HG03565 (cell line): ENCODE data around the gene MLF2.
A peak's percentile ranks its signal among the peaks of the same experiment; 100 is the strongest.

ENCODE experiments used
- ATAC-seq: cut with Tn5 transposase; IDR thresholded peaks from one replicate; pipeline ENCODE4 v1.9.1; 2021; ENCODE audit warnings: mild to moderate bottlenecking, moderate library complexity; ENCODE audit not compliant: unreplicated experiment

Gene MLF2

DNA sequence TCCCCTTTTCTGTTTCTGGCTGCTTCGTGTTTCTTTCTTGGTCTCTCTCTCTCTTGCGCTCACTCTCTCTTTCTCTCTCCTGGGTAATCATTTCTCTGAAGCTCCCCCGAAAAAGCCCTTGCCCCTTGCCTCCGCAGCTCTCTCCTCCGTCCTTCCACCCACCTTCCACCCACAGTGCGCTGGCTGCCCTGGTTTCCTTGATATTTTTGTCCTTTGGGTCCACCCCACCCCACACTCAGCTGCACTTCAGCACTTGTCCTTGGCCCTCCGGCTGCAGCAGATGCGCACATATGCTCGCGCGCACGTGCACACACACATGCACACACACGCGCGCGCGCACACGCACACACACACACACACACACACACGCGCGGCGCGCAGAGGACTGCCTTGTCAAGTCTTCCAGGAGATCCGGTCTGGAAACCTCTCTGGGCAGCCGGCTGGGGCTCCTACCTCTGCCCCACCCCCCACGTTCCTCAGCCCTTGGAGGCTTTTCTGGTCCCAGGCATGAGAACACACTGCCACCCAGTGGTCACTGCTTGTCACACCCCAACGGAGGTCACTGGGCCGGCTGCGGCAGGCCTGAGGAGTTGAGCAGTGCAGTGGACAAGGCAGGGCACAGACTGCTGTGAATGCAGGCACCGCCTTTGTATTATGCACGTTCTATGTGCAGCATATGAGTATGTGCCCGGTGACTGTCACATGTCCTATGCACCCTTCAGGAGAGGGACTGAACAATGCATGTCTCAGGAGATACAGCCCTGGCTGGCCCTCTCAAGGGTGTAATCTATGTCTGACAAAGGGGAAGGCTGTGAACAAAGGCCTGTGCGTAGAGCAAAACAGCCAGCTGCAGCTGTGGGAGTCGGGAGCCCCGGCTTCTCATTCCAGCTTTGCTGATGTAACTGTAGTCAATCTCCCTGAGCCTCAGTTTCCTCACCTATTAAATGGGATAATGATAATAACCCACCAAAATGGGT is 25.9 kb upstream of the MLF2 start:
- no peak for ATAC-seq

DNA sequence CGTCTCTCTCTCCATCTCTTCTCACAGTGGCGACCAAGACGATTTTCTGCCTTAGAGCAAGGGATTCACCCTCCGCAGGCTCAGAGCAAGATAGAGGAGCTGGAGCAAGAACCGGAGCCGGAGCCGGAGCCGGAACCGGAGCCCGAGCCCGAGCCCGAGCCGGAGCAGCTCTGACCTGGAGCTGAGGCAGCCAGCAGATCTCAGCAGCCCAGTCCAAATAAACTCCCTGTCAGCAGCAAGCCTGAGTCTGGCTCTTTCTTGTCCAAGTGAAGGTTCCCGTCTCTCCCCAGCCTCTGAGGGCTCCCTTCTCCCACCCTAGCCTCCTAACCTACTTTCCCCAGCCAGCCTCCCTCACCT is 25.3 kb upstream of the MLF2 start:
- ATAC-seq, result no peak

GRCh38 chr12:6777386-6777785 is 24.4 kb upstream of the MLF2 start:
- no peak for ATAC-seq

GRCh38 chr12:6775185-6776174 is 22.5 kb upstream of the MLF2 start:
- ATAC-seq, result no peak

- no peak for ATAC-seq
Measured at GRCh38 chr12:6774499-6775062, 21.6 kb upstream of the MLF2 start.

- ATAC-seq, result no peak
Measured at GRCh38 chr12:6773590-6774351, 20.8 kb upstream of the MLF2 start.

GRCh38 chr12:6772726-6773589 is 20.0 kb upstream of the MLF2 start:
- no peak for ATAC-seq

GRCh38 chr12:6772331-6772695 is 19.4 kb upstream of the MLF2 start, which contains the start of gene LAG3:
LAG3 (plus strand) TSS chr12:6772520; CDS start chr12:6772853, 333 bp downstream.
- ATAC-seq, result no peak

DNA sequence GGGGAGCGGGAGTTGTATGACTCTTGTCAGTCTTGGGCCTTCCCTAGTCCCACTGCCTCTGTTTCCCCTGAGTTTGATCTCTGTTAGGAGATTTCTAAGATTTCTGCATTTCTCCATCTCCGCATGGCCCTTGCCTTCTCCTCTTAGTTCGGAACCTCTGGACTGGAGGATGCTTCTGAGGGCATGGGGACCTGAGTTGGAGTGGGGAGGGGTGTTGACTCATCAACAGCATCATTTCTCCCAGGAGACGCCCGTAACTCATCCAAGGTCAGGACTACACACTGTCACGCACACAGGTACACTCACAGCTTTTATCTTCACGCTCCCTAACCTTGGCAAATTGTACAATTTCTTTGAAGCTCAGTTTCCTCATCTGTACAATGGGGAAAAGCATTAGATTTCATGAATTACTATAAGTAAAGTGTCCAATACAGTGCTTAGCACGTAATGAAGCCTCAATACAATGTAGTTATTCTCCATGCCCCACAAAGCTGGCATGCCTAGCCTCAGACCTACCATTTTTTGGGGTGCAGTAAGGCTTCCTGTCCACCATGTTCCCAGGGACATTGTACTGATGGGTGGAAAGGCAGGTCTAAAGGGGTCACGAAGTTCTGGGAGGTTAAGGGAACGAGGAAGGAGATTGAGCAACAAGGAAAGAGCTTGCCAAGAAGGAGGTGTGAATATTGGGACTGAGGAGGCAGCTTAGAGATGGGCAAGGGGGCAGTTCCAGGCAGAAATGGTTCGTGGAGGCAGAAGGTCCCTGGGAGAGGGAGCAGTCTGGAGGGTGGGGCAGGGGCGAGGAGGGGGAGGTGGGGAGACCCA is 18.8 kb upstream of the MLF2 start:
- ATAC-seq, result no peak

DNA sequence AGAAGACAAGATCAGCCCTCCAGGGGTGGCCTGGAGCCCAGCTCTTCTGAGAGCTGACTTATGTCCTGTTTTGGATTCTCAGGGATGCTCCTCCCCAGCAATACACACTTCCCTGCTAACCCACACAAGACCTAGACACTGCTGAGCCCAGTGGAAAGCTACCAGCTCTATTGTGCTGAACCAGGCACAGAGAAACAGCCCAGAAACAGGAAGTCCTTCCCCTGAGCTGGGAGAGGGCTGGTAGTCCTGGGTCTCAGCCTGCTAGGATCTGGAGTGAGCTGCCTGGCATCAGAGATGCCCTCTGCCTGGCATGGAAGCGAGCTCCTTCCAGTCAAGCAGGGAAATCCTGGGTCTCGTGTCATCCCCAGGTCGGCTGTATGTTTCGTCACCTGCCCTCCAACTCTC is 18.2 kb upstream of the MLF2 start:
- ATAC-seq, result no peak

DNA sequence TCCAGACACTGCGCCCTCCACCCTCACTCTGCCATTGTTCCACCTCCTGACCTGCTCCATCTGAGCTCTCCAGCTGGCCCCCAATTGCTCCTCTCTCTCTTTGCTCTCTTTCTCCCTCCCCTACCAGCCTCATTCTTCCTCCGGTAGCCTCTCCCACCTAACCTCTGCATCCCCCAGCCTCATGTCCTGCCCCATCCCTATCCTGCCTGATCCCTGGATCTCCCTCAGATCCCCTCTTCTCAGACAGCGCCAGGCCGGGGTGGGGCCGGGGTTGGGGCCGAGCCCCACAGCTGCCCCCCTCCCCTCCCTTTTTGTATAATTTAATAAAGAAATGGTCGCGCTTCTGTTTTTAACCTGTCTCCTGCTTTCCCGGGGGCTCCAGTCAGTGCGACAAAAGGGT is 17.7 kb upstream of the MLF2 start:
- ATAC-seq, result no peak

DNA sequence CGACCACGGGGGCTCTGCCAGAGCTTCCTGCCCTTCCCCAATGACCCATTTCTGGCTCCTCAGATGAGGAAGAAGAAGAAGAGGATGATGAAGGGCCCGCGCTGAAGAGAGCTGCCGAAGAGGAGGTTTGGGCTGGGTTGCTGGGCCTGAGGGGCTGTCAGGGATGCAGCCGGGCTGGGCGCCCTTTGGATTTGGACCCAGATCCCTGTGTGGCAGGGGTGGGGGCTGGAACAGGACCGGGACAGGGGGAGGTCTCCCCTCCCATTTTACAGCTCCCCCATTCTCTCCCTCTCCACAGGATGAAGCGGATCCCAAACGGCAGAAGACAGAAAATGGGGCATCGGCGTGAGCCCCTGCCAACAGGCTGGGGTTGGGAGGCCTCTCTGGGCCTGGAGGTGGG is 17.2 kb upstream of the MLF2 start:
- no peak for ATAC-seq

- ATAC-seq, result no peak
Measured at GRCh38 chr12:6769666-6770065, 16.7 kb upstream of the MLF2 start.

DNA sequence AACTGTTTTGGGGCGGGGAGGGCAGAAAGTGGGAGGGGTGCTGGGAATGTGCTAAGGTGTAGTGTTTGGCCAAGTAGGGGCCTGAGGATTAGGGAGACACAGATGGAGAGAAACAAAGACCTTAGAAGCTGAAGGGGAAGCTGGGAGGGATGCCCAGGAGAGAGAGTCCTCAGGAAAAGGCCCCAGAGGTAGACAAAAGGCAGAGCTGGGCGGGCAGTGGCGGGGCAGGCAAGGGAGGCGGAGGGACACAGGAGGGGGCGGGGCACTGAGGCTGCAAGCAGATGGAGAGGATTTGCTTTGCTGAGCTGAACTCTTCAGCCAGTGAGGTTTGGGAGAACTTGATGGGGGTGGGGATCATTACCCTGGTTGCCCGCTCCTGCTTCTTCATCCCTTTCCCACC is 16.0 kb upstream of the MLF2 start:
- no peak for ATAC-seq

DNA sequence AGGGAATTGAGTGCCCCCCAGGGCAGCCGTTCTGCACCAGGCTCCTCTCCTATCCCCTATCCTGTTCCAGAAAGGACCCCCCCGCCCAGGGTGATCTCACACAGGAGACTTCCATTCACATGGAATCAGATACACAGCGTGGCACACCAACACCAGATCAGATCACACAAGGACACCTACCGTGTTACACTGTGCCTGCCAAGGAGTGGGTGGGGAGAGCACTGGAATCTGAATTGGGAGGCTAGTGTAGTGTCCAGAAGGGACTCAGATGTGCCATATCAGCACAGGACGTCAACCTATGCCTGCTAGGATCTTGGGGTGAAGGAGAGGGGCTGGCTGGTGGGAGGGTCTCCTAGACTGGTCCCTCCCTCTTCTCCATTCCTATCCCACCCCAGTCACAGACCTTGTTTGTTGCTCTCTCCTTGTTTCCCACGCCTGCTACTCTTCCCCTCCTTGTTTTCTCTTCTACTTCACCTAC is 15.5 kb upstream of the MLF2 start:
- ATAC-seq, result no peak

DNA sequence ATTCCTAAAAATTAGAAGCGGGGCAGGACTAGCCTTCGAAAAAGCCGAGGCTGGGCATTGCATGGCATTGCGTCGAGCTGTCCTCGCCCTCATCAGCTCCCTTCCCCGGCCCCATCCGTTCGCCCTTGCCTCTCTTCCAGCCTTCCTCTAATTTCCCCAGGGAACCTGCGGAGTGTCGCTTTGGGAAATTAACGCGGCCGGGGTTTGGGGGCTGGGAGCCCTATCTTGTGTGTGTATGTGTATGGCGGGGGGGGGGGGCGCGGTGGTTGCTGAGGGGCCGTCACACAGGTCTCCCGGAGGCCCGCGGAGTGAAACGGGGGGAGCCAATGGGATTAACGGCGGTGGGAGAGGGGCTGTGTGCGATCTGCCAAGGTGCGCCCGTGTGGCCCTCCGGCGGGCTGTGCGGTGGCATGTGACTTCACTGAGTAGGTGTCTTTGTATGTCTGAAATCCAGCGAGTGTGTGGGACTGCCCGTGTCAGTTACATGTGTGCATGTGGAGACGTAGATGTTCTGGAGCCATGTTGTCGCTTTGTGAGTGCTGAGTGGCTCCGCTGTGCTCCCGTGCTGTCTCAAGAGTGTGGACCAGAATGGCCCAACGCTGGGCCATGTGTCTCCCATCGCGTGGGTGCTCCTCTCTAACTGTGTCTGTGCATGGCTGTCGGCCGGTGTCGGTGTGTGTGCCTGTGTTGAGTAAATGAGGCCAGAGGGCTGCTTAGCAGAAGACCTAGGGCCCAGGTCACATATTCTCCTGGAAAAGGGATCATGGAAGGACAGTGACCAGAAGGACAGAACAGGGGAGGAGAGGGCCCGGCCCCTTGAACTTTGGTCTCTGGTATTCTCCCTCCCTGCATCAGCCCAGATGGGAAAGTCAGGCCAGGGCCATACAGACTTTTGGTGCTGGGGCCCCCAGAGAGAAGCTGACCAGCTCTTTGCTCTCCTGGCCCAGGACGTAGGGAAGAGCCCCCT is 14.7 kb upstream of the MLF2 start:
- ATAC-seq, result no peak

GRCh38 chr12:6766651-6767349 is 13.9 kb upstream of the MLF2 start:
- ATAC-seq, result peak; percentile 30
